ENCODE results near the gene COQ8A.
A peak's percentile ranks its signal among the peaks of the same experiment; 100 is the strongest.

COQ8A gene

GRCh38 chr1:226940029-226940805, at the start of gene COQ8A:
COQ8A (plus strand) TSS chr1:226940294; CDS start chr1:226961386, 21,092 bp downstream.
- peak; percentile 99 to 100 for DNase-seq (ENCODE audit: low spot score in 2 of 2)
- peak within 1 kb of the TSS; percentile 51 for H3K4me3 ChIP-seq
- H3K36me3 ChIP-seq (replicated peaks): no peaks in the 10 kb centered on the region
- peaks cover 8% of the 10 kb centered on the region for H3K4me1 ChIP-seq
- H3K9me3 ChIP-seq: peaks cover 3% of the 10 kb centered on the region; the same call in 1 of the 2 replicates
- no peaks in the 10 kb centered on the region for H3K27me3 ChIP-seq (ENCODE audit: low read depth)
- in situ Hi-C loops (cut with MboI; ENCODE audit: low sequenced_read_pairs): no loop called here

- no peaks in the 10 kb centered on the region for H3K27me3 ChIP-seq (ENCODE audit: low read depth)
- no peaks in the 10 kb centered on the region for H3K9me3 ChIP-seq
- in situ Hi-C loops (cut with MboI; ENCODE audit: low sequenced_read_pairs): no loop called here
- H3K4me3 ChIP-seq: no peak overlapping the region
- no peak for DNase-seq (ENCODE audit: low spot score in 2 of 2)
- no peaks in the 10 kb centered on the region for H3K4me1 ChIP-seq
- peaks cover 18% of the 10 kb centered on the region for H3K36me3 ChIP-seq (replicated peaks)
Observed at GRCh38 chr1:226890331-226891108, 49.6 kb upstream of the COQ8A start.

GRCh38 chr1:226891346-226891745, 48.7 kb upstream of the COQ8A start:
- peaks cover 18% of the 10 kb centered on the region for H3K36me3 ChIP-seq (replicated peaks)
- no peaks in the 10 kb centered on the region for H3K9me3 ChIP-seq
- DNase-seq (ENCODE audit: low spot score in 2 of 2): no peak
- H3K4me1 ChIP-seq: no peaks in the 10 kb centered on the region
- H3K4me3 ChIP-seq: no peak overlapping the region
- in situ Hi-C loops (cut with MboI; ENCODE audit: low sequenced_read_pairs): no loop called here
- no peaks in the 10 kb centered on the region for H3K27me3 ChIP-seq (ENCODE audit: low read depth)

GRCh38 chr1:226891846-226892523, 48.1 kb upstream of the COQ8A start:
- Histone ChIP-seq H3K9me3 (no peaks in the 10 kb centered on the region), H3K27me3 (ENCODE audit: low read depth) (no peaks in the 10 kb centered on the region), H3K36me3 (replicated peaks) (peaks cover 18% of the 10 kb centered on the region), H3K4me3 (no peak overlapping the region), H3K4me1 (no peaks in the 10 kb centered on the region)
- DNase-seq (ENCODE audit: low spot score in 2 of 2): no peak
- in situ Hi-C loops (cut with MboI; ENCODE audit: low sequenced_read_pairs): no loop called here

- Histone ChIP-seq H3K27me3 (ENCODE audit: low read depth) (no peaks in the 10 kb centered on the region), H3K9me3 (no peaks in the 10 kb centered on the region), H3K36me3 (replicated peaks) (peaks cover 18% of the 10 kb centered on the region), H3K4me1 (no peaks in the 10 kb centered on the region), H3K4me3 (no peak overlapping the region)
- in situ Hi-C loops (cut with MboI; ENCODE audit: low sequenced_read_pairs): no loop called here
- no peak for DNase-seq (ENCODE audit: low spot score in 2 of 2)
Observed at GRCh38 chr1:226892524-226892875, 47.6 kb upstream of the COQ8A start.

- no peak for DNase-seq (ENCODE audit: low spot score in 2 of 2)
- H3K9me3 ChIP-seq: no peaks in the 10 kb centered on the region
- peaks cover 16% of the 10 kb centered on the region for H3K36me3 ChIP-seq (replicated peaks)
- no peaks in the 10 kb centered on the region for H3K4me1 ChIP-seq
- H3K4me3 ChIP-seq: no peak overlapping the region
- H3K27me3 ChIP-seq (ENCODE audit: low read depth): no peaks in the 10 kb centered on the region
- in situ Hi-C loops (cut with MboI; ENCODE audit: low sequenced_read_pairs): no loop called here
Observed at GRCh38 chr1:226893936-226894335, 46.2 kb upstream of the COQ8A start.

- Histone ChIP-seq H3K36me3 (replicated peaks) (peaks cover 19% of the 10 kb centered on the region), H3K4me1 (no peaks in the 10 kb centered on the region), H3K4me3 (no peak overlapping the region), H3K9me3 (no peaks in the 10 kb centered on the region), H3K27me3 (ENCODE audit: low read depth) (no peaks in the 10 kb centered on the region)
- in situ Hi-C loops (cut with MboI; ENCODE audit: low sequenced_read_pairs): no loop called here
- no peak for DNase-seq (ENCODE audit: low spot score in 2 of 2)
Observed at GRCh38 chr1:226894826-226895225, 45.3 kb upstream of the COQ8A start.

- Histone ChIP-seq H3K9me3 (no peaks in the 10 kb centered on the region), H3K4me1 (no peaks in the 10 kb centered on the region), H3K36me3 (replicated peaks) (peaks cover 14% of the 10 kb centered on the region), H3K4me3 (no peak overlapping the region), H3K27me3 (ENCODE audit: low read depth) (no peaks in the 10 kb centered on the region)
- no peak for DNase-seq (ENCODE audit: low spot score in 2 of 2)
- in situ Hi-C loops (cut with MboI; ENCODE audit: low sequenced_read_pairs): no loop called here
Observed at GRCh38 chr1:226895644-226896043, 44.5 kb upstream of the COQ8A start.

- Histone ChIP-seq H3K9me3 (no peaks in the 10 kb centered on the region), H3K4me1 (no peaks in the 10 kb centered on the region), H3K27me3 (ENCODE audit: low read depth) (no peaks in the 10 kb centered on the region), H3K36me3 (replicated peaks) (peaks cover 5% of the 10 kb centered on the region), H3K4me3 (no peak overlapping the region)
- in situ Hi-C loops (cut with MboI; ENCODE audit: low sequenced_read_pairs): no loop called here
- no peak for DNase-seq (ENCODE audit: low spot score in 2 of 2)
Observed at GRCh38 chr1:226898246-226898645, 41.8 kb upstream of the COQ8A start.

GRCh38 chr1:226901421-226901820, 38.7 kb upstream of the COQ8A start:
- in situ Hi-C loops (cut with MboI; ENCODE audit: low sequenced_read_pairs): no loop called here
- no peak for DNase-seq (ENCODE audit: low spot score in 2 of 2)
- Histone ChIP-seq H3K9me3 (no peaks in the 10 kb centered on the region), H3K4me1 (no peaks in the 10 kb centered on the region), H3K27me3 (ENCODE audit: low read depth) (no peaks in the 10 kb centered on the region), H3K36me3 (replicated peaks) (peaks cover 5% of the 10 kb centered on the region; the same call in 1 of the 2 replicates), H3K4me3 (no peak overlapping the region)

- H3K4me1 ChIP-seq: no peaks in the 10 kb centered on the region
- H3K9me3 ChIP-seq: no peaks in the 10 kb centered on the region
- H3K4me3 ChIP-seq: no peak overlapping the region
- in situ Hi-C loops (cut with MboI; ENCODE audit: low sequenced_read_pairs): no loop called here
- H3K27me3 ChIP-seq (ENCODE audit: low read depth): no peaks in the 10 kb centered on the region
- no peak for DNase-seq (ENCODE audit: low spot score in 2 of 2)
- H3K36me3 ChIP-seq (replicated peaks): peaks cover 5% of the 10 kb centered on the region; the same call in 1 of the 2 replicates
Observed at GRCh38 chr1:226902601-226903000, 37.5 kb upstream of the COQ8A start.

GRCh38 chr1:226903819-226904716, 36.0 kb upstream of the COQ8A start:
- no peaks in the 10 kb centered on the region for H3K9me3 ChIP-seq
- H3K4me3 ChIP-seq: no peak overlapping the region
- peaks cover 5% of the 10 kb centered on the region; the same call in 1 of the 2 replicates for H3K36me3 ChIP-seq (replicated peaks)
- no peaks in the 10 kb centered on the region for H3K27me3 ChIP-seq (ENCODE audit: low read depth)
- in situ Hi-C loops (cut with MboI; ENCODE audit: low sequenced_read_pairs): no loop called here
- H3K4me1 ChIP-seq: no peaks in the 10 kb centered on the region
- DNase-seq (ENCODE audit: low spot score in 2 of 2): no peak

GRCh38 chr1:226904772-226905171, 35.3 kb upstream of the COQ8A start:
- no peaks in the 10 kb centered on the region for H3K9me3 ChIP-seq
- in situ Hi-C loops (cut with MboI; ENCODE audit: low sequenced_read_pairs): no loop called here
- no peak for DNase-seq (ENCODE audit: low spot score in 2 of 2)
- H3K4me1 ChIP-seq: no peaks in the 10 kb centered on the region
- H3K36me3 ChIP-seq (replicated peaks): peaks cover 1% of the 10 kb centered on the region; the same call in 1 of the 2 replicates
- no peaks in the 10 kb centered on the region for H3K27me3 ChIP-seq (ENCODE audit: low read depth)
- no peak overlapping the region for H3K4me3 ChIP-seq
